Measurements from ENCODE around the gene PASK. TPM values are rescaled to one million over a fixed set of nuclear protein-coding genes. Genes with fewer than 3 reads are reported as not detected.

Gene PASK
- total RNA-seq, 2 experiments from 2014 or later = 71.3 to 74.8 TPM

GRCh38 chr2:241184901-241185300 lies 35.6 kb upstream of the PASK start:
- H3K27ac Mint-ChIP-seq = no peak overlapping the region
- DNase-seq (no peak), ATAC-seq (no peak)
- no peaks in the 10 kb centered on the region for H3K9me3 Mint-ChIP-seq
- ChIA-PET CTCF (no interaction called here), POLR2A (no interaction called here)
- H3K27me3 Mint-ChIP-seq = no peaks in the 10 kb centered on the region
- H3K4me3 Mint-ChIP-seq = no peak overlapping the region
- peaks cover 3% of the 10 kb centered on the region for H3K36me3 Mint-ChIP-seq (ENCODE audit: low read depth)
- TF ChIP-seq CTCF (IDR thresholded peaks at IDR 0.05) = no peak
- H3K4me1 Mint-ChIP-seq (ENCODE audit: low read depth) = peaks cover under 1% of the 10 kb centered on the region
- intact Hi-C loops (cut with micrococcal nuclease) = no loop called here

GRCh38 chr2:241183221-241183620 lies 33.9 kb upstream of the PASK start:
- Mint-ChIP-seq H3K4me3 (no peak overlapping the region), H3K9me3 (no peaks in the 10 kb centered on the region), H3K36me3 (ENCODE audit: low read depth) (peaks cover 6% of the 10 kb centered on the region), H3K27me3 (no peaks in the 10 kb centered on the region), H3K4me1 (ENCODE audit: low read depth) (peaks cover 5% of the 10 kb centered on the region), H3K27ac (no peak overlapping the region)
- TF ChIP-seq CTCF (IDR thresholded peaks at IDR 0.05) = no peak
- ChIA-PET POLR2A (interaction anchor here (0.6 kb wide), 1 partner anchor 143 kb away, joined by 3 read pairs; no protein-coding TSS in a partner anchor), CTCF (interaction anchor here (0.8 kb wide), 1 partner anchor 306 kb away, joined by 4 read pairs; no protein-coding TSS in a partner anchor)
- intact Hi-C loops (cut with micrococcal nuclease) = no loop called here
- ATAC-seq = no peak
- no peak for DNase-seq

GRCh38 chr2:241182531-241183133 lies 33.4 kb upstream of the PASK start:
- CTCF ChIA-PET = no interaction called here
- no peak overlapping the region for H3K27ac Mint-ChIP-seq
- TF ChIP-seq CTCF (IDR thresholded peaks at IDR 0.05) = no peak
- intact Hi-C loops (cut with micrococcal nuclease) = no loop called here
- POLR2A ChIA-PET = interaction anchor here (0.6 kb wide), 1 partner anchor 143 kb away, joined by 3 read pairs; no protein-coding TSS in a partner anchor
- DNase-seq (no peak), ATAC-seq (no peak)
- H3K36me3 Mint-ChIP-seq (ENCODE audit: low read depth) = peaks cover 6% of the 10 kb centered on the region
- peaks cover 5% of the 10 kb centered on the region for H3K4me1 Mint-ChIP-seq (ENCODE audit: low read depth)
- H3K27me3 Mint-ChIP-seq = no peaks in the 10 kb centered on the region
- no peaks in the 10 kb centered on the region for H3K9me3 Mint-ChIP-seq
- H3K4me3 Mint-ChIP-seq = no peak overlapping the region

GRCh38 chr2:241182126-241182525 lies 32.9 kb upstream of the PASK start:
- H3K4me1 Mint-ChIP-seq (ENCODE audit: low read depth) = peaks cover 5% of the 10 kb centered on the region
- H3K27me3 Mint-ChIP-seq = no peaks in the 10 kb centered on the region
- no peak overlapping the region for H3K4me3 Mint-ChIP-seq
- ATAC-seq (no peak), DNase-seq (no peak)
- TF ChIP-seq CTCF (IDR thresholded peaks at IDR 0.05) = no peak
- H3K27ac Mint-ChIP-seq = no peak overlapping the region
- peaks cover 6% of the 10 kb centered on the region for H3K36me3 Mint-ChIP-seq (ENCODE audit: low read depth)
- no peaks in the 10 kb centered on the region for H3K9me3 Mint-ChIP-seq
- intact Hi-C loops (cut with micrococcal nuclease) = no loop called here
- ChIA-PET POLR2A (no interaction called here), CTCF (no interaction called here)

- CTCF ChIA-PET = interaction anchor here (1.3 kb wide), 1 partner anchor 102 kb away, joined by 4 read pairs; no protein-coding TSS in a partner anchor
- POLR2A ChIA-PET = interaction anchor here (0.6 kb wide), 1 partner anchor 331 kb away, joined by 3 read pairs; no protein-coding TSS in a partner anchor
These were observed 31.2 kb upstream of the PASK start for GRCh38 chr2:241180495-241180894.

More at GRCh38 chr2:241180495-241180894, 31.2 kb upstream of the PASK start:
- Mint-ChIP-seq H3K27ac (no peak overlapping the region), H3K36me3 (ENCODE audit: low read depth) (peaks cover 6% of the 10 kb centered on the region), H3K9me3 (no peaks in the 10 kb centered on the region), H3K27me3 (no peaks in the 10 kb centered on the region), H3K4me3 (no peak overlapping the region), H3K4me1 (ENCODE audit: low read depth) (peaks cover 5% of the 10 kb centered on the region)
- TF ChIP-seq CTCF (IDR thresholded peaks at IDR 0.05) = no peak
- no peak for ATAC-seq
- DNase-seq = no peak
- intact Hi-C loops (cut with micrococcal nuclease) = no loop called here

Measured in activated CD8-positive, alpha-beta T cell treated with anti-CD3 and anti-CD28 coated beads for 36 hours (primary cell).